Measurements from ENCODE around the gene ACSL4.
"Not testable (repeated sequence)": the region's sequence is repeated elsewhere in the genome, so short reads cannot be mapped to it uniquely, and the experiment has no call there.

The ACSL4 gene

GRCh38 chrX:109732017-109732801 lies 848 bp downstream of the ACSL4 start:
- peak in 1 of 2 donors; percentile 0 for DNase-seq (ENCODE audit: low read depth in 2 of 2)

DNA sequence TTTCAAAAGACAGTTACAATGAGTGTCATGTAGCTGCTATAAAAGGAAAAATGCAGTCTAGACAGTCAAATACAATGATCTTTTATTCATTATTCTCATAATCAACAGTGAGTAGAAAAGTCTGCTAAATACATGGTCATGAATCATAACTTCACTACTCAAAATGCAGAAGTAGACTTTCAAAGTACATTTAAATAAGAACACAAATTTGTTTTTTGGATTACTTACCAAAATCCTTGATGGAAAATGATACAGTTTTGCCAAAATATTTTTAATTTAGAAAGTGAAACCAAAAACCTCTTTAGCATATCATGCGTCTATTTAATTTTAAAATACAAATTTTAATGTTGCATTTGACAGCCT lies 4.9 kb downstream of the ACSL4 start:
- DNase-seq (ENCODE audit: low read depth in 2 of 2): no peak

DNA sequence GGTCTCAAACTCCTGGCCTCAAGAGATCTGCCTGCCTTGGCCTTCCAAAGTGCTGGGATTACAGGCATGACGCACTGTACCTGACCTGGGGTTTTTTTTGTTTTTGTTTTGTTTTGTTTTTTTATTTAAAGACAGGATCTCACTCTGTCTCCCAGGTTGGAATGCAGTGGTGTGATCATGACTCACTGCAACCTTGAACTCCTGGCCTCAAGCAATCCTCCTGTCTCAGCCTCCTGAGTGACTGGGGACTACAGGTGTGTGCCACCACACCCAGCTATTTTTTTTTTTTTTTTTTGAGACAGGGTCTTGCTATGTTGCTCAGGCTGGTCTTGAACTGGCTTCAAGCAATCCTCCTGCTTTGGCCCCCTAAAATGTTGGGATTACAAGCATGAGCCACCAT lies 8.1 kb downstream of the ACSL4 start:
- not testable (repeated sequence) for DNase-seq (ENCODE audit: low read depth in 2 of 2)

- DNase-seq (ENCODE audit: low read depth in 2 of 2): no peak
Measured at GRCh38 chrX:109720947-109721346, 12.1 kb downstream of the ACSL4 start.

DNA sequence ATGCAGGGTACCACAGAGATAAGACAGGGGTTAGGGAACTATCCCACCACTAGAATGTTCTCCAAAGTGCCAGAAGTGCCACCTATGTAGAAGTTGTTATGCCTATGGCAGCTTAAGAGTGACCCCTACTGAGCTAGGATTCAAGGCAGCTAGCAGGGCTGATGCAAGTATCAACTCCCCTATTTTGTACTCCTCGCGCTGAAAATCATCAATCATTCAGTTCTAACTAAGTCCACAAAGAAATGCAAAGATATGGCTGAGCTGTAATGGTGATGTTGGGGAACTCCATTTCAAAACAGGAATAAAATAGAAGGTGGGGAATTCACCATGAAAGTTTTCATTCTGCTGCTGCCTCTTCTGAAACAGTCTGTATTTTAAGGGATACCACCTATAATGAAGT lies 13.8 kb downstream of the ACSL4 start:
- no peak for DNase-seq (ENCODE audit: low read depth in 2 of 2)

GRCh38 chrX:109716431-109717028 lies 16.5 kb downstream of the ACSL4 start:
- DNase-seq (ENCODE audit: low read depth in 2 of 2): no peak

DNA sequence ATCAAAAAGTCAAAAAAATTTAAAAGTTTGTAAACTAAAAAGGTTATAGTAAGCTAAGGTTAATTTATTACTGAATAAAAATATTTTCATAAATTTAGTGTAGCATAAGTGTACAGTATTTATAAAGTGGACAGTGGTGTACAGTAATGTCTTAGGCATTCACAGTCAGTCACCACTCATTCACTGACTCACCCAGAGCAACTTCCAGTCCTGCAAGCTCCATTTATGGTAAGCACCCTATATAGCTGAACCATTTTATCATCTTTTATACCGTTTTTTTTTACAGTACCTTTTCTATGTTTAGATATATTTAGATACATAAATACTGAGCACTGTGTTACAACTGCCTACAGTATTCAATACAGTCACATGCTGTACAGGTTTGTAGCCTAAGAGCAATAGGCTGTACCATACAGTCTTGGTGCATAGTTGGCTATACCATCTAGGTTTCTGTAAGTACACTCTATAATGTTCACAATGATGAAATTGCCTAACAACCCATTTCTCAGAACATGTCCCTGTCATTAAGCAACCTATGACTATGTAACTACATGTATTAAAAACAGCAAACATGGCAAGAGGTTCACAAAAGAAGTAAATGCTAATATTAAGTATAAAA lies 18.6 kb downstream of the ACSL4 start:
- DNase-seq (ENCODE audit: low read depth in 2 of 2): no peak

GRCh38 chrX:109710181-109710580 lies 22.9 kb downstream of the ACSL4 start:
- DNase-seq (ENCODE audit: low read depth in 2 of 2): no peak

GRCh38 chrX:109709129-109709631 lies 23.9 kb downstream of the ACSL4 start:
- no peak for DNase-seq (ENCODE audit: low read depth in 2 of 2)

DNA sequence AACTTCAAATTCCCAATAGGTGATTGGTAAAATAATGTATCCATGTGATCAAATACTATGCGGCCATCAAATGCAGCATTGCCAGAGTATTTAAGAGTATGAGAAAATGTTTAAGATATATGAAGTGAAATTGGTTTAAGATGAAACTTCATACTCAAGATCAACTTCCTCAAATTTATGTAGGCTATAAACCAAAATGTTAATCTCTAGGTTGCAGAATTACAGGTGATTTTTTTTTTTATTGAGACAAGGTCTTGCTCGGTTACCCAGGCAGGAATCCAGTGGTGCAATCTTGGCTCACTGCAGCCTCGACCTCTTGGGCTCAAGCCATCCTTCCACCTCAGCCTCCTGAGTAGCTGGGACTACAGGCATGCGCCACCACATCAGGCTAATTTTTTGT lies 25.3 kb downstream of the ACSL4 start:
- DNase-seq (ENCODE audit: low read depth in 2 of 2): no peak

GRCh38 chrX:109707319-109707718 lies 25.7 kb downstream of the ACSL4 start:
- no peak for DNase-seq (ENCODE audit: low read depth in 2 of 2)

DNA sequence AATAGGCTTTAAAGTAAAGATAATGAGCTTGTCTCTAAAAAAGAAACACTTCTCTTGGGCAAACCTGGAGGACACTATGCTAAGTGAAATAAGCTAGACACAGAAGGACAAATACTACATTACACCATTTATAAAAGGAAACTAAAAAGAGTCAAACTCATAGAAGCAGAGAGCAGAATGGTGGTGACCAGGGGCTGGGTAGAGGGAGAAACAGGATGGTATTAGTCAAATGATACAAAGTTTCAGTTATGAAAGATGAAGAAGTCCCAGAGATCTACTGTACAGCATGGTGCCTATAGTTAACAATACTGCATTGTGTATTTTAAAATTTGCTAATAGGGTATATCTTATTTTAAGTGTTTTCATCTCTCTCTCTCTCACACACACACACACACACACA lies 28.5 kb downstream of the ACSL4 start:
- no peak for DNase-seq (ENCODE audit: low read depth in 2 of 2)

GRCh38 chrX:109697855-109698254 lies 35.2 kb downstream of the ACSL4 start:
- no peak for DNase-seq (ENCODE audit: low read depth in 2 of 2)

DNA sequence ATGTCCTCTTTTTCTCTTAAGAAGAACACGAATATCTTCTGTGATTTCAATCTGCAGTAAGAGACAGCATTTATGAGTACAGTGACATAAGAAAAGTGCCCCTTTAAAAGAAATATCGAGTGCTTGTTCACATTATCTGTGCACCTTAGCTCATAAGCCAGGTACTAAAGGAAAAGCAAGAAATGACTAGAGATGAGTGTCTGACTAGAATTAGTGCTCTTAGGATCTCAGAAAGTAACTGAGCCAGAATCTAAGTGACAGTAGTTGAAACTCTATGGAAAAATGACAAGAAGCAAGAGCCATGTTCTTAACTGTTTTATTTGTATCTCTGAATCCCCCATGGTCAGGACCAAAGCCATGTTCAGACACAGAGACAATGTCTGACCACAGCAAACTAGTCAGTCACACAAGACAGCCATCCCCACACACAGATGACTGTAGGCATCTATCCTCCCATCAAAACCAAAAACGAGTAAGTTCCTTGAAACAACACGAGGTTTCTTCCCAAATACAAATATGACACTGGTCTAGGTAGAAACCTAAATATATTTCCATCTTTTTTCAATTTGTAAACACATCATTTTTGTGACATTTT lies 36.8 kb downstream of the ACSL4 start:
- no peak for DNase-seq (ENCODE audit: low read depth in 2 of 2)

- no peak for DNase-seq (ENCODE audit: low read depth in 2 of 2)
Measured at GRCh38 chrX:109695637-109696036, 37.4 kb downstream of the ACSL4 start.

GRCh38 chrX:109691752-109692151 lies 41.3 kb downstream of the ACSL4 start:
- no peak for DNase-seq (ENCODE audit: low read depth in 2 of 2)

DNA sequence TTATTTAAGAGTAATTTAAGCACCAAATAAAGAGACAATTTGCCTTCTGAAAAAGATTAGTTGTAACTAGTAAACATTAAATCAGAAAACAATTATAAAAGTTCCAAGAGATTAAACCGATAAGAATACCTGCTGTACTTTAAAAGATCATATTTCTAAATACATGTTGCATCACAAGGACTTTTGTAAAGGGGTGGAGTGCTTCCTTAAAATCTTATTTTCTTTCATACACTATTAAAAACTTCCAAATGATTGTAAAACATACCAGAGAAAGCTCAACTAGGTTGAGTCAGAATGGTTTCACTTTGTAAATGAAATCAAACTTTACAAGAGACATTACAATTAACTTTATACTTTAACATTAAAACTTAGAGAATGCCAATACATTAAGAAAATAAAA lies 41.8 kb downstream of the ACSL4 start:
- DNase-seq (ENCODE audit: low read depth in 2 of 2): no peak

DNA sequence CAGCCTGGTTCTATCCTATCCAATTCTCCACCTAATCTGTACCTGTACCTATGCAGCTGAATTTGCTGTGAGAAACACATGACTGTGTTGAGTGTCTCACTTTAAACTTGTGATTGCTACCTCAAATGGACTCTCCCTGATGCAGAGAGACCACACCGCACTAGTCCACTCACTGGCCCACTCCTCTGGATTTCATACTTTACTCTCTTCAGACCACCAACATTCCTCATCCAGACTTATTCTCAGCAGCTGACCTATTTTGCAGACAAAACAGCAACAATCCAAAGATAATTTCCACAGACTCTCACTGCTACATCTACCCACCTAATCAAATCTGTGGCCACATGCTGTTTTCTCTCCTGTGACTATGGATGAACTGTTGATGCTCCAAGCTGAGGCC lies 45.2 kb downstream of the ACSL4 start:
- DNase-seq (ENCODE audit: low read depth in 2 of 2): no peak

DNA sequence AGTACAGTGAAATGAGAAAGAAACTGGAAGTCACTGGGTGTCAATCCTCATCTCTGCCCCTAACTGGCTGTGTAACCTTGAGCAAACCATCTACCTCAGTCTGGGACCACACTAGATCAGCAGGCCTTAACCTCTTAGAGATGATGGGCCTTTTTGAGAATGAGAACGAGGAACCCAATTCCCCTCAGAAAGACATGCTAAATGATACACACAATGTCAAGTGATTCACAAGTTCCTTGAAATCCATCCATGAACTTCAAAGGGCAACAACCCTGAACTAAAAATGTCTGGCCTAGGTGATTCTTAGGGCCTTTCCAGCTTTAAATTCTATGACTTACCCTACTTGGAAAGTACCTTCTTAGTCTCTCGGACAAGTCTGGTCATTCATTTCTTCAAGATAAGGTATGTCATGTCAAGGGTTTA lies 47.4 kb downstream of the ACSL4 start:
- DNase-seq (ENCODE audit: low read depth in 2 of 2): no peak

DNA sequence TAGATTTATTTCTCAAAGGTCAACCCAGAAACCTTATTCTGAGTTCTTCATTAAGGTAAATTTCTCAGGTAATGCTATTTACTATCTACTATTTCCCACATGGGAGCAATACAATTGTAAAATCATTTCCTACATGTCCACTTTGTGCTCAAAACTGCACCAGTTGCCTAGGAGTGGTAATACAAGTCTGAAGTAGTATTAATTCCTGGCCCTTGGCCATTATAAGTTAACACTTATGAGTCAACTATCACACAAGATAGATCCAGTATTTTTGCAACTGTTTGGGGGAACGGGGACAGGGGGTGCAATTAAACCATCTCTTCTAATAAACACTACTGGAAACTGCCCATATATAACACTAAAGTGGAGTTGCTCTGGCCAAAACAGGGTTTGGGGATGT lies 48.9 kb downstream of the ACSL4 start:
- no peak for DNase-seq (ENCODE audit: low read depth in 2 of 2)

DNA sequence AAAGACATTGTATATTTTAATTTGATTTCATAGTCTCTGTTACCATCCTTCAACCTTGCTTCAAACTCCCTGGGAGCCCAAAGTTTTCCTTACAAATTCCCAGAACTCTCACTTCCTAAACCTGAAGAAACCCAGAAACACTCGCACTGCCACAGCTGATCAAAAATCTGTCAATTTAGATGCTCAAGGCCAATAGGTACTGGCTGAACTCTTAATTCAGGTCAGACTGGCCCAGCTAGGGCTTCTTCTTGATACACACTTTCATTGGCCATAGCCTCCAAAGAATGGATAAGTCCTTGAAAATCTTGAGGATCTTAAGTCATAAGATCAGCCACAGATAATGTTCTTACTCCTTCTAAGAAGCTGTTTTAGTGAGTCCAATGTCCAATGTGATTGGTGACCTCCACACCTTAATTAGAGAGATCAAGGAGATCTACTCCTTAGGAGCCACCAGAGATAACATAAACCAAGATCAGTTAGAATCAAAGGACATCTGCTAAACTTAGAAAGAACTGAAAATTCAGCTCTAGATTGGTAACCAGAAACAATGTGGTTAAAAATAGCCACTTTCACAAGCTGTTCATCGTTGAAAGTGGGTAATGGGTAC lies 51.5 kb downstream of the ACSL4 start:
- DNase-seq (ENCODE audit: low read depth in 2 of 2): no peak

GRCh38 chrX:109679820-109680219 lies 53.2 kb downstream of the ACSL4 start:
- DNase-seq (ENCODE audit: low read depth in 2 of 2): no peak

All from activated CD4-positive, alpha-beta T cell treated with anti-CD3 and anti-CD28 coated beads for 24 hours (primary cell).